GM18909 (cell line): ENCODE data around the gene TMEM179.

ENCODE experiments used
- ATAC-seq: cut with Tn5 transposase; IDR thresholded peaks from one replicate; pipeline ENCODE4 v1.9.1; 2021; ENCODE audit warnings: mild to moderate bottlenecking; ENCODE audit not compliant: unreplicated experiment, poor library complexity

TMEM179 gene

DNA sequence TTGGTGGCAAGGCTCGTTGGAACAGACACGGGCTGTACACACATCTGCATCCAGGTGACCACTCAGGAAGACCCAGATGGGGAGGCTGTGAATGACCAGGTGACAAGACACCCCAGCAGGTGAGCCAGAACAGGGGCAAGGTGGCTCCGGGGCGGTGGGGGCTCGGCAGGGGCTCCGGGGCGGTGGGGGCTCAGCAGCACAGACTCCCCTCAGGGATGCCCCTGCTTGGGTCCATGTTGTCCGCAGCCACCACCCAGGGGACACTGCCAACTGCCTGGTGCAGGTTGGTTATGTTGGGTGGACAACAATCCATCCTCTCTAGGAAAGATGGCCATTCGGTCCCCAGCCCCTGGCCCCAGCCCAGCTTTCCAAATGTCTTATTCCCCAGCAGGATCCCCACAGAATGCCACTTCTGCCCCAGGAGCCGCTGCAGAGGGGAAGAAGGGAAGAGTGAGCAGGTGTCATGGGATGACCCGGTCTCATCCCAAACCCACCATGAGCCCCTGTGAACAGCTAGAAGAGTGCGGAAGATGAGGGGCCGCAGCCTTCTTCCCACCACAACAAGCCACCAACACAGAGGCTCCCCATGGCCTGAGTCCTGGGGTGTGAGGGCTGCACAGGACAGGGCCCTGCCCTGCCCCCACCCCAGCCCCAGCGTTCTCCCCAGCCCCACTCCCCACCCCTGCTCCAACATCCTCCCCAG lies 56.4 kb downstream of the TMEM179 start:
- no peak for ATAC-seq

DNA sequence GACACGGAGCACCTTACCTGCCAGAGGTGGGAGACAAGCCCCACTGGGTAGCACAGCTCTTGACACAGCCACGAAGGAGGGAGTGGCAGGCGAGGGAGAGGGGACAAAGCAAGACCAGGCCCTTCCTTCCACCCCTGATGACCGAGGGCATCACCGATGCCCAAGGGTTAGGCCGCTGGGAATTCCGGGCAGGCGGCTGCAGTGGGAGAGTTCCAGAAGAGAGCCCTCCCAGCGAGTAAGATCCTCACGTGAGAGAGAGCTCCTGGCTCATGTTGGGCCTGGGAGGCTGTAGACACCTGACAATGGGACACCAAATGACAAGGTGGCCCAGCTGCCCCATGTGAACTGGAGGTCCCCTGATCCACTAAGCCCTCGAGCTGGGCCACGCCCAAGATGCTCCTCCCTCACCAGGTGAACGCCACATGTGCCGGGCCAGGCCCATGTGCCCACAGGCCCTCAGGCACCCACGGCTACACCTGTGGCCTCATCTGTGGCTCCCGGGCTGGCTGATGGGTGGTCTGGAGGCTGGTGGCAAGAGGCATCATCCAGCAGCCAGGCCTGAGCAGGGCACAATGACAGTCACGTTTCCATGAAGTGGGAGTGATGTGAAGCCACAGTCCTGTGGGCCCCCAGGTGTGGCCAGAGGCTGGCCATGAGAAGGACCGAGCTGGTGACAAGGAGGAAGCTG lies 57.1 kb downstream of the TMEM179 start:
- no peak for ATAC-seq

DNA sequence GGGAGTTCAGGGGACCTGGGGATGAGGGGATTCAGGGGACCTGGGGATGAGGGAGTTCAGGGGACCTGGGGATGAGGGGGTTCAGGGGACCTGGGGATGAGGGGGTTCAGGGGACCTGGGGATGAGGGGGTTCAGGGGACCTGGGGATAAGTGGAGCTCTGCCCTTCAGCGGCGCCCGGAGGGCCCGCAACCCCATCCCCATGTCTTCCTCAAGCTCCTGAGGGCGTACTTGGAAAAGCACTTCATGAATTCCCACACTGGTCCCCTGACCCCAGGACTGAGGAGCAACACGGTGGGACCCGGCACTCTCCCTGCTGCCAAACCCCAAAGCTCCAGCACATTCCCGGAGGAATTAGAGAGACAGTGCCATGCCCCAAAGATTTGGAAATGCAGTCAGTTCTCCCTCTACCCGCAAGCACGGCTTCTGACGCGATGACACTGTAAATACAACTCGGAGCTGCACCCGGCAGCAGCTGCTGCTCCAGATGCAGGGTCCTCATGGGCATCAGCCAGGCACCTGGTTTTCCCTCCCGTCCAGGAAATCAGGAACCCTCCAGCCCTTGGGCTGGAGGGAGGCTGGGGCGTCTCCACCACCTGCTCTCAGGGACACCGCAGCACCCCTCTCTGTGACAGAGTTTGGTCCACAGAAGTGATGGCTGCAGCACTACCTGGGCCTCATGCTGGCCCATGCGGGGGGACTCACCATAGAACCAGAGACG lies 57.8 kb downstream of the TMEM179 start:
- no peak for ATAC-seq

DNA sequence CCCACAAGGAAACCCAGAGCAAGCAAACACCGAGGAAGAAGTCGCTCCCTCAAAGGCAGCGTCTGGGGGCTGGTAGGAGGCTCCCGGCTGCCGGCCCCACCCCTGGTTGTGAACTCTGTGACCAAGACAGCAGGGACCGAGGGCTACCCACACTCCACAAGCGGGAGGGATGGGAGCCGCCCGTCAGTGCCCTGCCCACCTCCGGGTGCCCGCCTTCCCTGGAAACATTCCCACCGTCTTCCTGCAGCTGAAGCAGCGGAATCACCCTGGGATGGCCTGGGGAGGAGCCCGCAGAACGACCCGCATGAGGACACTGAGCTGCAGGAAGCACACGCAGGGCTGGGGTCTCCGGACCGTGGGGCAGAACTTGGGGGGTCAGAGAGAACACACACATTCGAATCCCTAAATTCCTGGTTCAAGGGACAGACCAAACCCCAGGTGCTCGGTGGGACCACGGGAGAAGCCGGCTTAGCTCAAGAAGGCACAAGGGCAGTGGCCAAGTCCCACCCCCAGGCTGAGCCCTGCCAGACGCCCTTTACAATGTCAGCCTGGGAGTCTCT lies 58.5 kb downstream of the TMEM179 start:
- ATAC-seq: no peak

DNA sequence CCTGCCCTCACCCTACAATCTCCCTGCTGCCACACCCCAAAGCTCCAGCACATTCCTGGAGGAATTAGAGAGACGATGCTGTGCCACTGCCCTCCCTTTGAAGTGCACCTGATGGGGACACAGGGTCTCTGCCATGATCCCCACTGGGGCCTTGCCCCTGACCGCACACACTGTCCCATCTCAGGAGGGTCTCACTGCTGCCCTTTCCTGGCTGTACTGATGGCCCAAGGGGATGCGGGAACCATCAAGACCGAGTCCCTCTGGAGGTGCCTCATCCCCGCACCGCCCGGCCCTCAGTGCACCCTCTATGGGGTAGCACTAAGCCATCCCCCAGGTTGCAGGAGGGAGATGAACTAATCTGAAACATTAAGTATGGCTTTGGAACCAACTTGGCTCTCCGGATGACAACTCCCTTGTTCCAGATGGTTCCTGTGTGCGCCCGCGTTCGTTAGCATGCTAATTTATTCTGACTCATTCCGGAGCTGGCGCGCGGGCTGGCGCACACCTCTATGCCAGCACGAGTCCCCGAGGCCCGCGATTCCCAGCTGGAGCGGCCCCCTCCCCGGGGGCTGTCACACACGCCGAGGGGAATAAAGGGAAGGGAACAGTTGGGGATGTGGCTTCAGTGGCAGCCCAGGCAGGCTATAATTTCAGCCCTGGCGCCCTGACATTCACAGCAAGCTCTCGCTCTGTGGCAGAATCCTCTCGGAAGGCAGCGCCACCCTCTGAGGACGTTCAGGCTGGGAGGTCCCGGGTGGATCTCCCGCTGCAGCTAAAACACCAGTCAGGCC lies 59.2 kb downstream of the TMEM179 start:
- ATAC-seq: no peak

DNA sequence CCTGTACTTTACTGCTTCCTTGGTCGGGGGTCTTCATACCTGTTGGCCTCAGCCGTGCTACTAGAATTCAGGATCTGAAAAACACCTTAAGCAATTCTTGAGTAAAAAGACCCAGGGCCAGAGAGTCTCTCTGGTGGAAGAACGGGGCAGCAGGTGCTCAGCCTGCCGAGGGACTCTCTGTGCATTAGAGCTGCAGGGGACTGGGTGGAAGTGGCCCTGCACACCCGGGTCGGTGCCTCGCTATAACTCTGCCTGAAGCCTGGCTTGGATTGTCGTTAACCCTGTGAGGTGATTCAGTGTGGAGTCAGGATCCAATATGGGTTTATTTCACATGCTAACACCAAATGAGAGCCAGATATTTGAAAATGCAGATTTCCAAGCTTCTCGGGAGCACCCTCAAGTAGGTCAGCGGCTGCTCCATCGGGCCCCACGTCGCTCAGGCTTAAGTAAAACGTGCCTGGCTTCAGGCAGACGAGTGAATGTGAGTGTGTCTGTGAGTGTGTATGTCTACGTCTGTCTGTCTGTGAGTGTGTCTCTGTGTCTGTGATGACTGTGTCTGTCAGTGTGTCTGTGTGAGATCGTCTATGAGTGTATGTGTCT lies 60.1 kb downstream of the TMEM179 start:
- ATAC-seq: no peak

DNA sequence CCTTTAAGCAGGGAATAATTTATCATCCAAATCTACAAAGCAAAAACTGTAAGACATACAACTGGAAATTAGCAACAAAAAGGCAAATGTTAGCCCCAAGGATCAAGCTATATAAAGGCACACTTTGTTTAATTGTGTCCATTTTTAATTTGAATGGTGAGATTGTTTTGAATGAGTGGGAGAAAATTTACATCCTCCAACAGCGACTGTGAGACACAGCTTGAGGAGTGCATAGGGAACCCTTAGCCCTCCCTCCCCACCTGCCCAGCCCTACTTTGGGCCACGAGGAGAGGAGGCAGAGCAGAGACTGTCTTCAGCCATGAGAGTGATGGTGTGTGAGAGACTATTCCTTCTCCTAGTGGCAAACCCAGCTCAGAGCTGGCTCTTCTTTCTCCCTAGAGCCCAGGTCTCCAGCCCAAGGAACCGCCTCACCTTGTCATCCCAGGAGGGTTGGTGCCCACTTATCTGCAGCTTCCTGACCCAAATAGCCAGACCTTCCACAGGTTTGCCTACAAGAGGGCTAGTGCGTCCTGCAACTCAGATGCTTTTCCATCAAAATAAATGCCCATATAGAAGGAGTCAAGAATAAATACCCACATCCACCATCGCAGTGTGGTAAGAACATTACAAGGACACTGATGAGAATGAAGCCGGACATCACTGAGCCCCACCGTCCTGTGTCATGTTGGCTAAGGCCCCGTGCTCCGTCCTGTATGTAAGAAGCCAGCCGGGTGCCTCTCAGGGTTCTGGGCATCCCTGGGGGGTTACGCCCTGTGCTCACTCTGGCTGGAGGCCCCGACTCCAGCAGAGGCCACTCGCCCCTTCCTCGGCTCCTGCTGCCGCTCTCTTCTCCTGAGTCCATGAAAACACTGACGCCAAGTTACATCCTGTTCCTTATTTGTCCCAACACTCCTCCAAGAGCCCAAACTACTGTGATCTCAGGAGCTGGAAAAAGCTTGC lies 61.4 kb downstream of the TMEM179 start:
- ATAC-seq: no peak

DNA sequence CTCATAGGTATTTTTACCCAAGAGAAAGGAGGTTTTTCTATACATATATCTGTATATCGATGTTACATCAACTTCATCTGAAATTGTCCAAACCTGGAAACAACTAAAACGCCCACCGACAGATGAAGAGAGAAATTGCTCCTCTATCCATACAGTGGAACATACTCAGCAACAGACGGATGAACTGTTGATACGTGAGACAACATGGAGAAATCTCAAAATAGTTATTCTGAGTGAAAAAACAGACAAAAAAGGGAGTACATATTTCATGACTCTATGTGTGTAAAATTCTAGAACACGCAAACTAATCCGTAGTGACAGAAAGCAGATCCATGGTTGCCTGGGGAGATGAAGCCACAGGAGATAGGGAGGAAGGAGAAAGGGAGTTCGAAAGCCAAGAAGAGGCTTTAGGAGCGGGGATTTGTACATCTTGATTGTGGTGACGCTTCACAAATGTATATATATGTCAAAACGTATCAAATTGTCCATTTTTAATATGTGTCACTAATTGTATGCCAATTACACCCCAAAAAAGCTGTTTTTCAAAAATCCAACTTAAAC lies 62.6 kb downstream of the TMEM179 start:
- no peak for ATAC-seq
